MG63 (cell line): ENCODE measurements around the gene PCDHGA9. TPM values are rescaled to one million over a fixed set of nuclear protein-coding genes. Genes with fewer than 3 reads are reported as not detected.
"Not testable (repeated sequence)": the region's sequence is repeated elsewhere in the genome, so short reads cannot be mapped to it uniquely, and the experiment has no call there.

Experiments
- DNase-seq: peaks from one replicate; pipeline ENCODE4 v3.0.0-alpha.2; 2020
- H3K27me3 ChIP-seq: fragments of 250-450 bp; sonication (Bioruptor Pico); 2 replicates; pipeline ENCODE4 v1.5.1; 2020; ENCODE audit warnings: mild to moderate bottlenecking, moderate library complexity
- H3K36me3 ChIP-seq: fragments of 250-450 bp; sonication (Bioruptor Pico); 2 replicates; pipeline ENCODE4 v1.5.1; 2020; ENCODE audit warnings: mild to moderate bottlenecking, moderate library complexity
- H3K4me3 ChIP-seq: fragments of 250-450 bp; sonication (Bioruptor Pico); 2 replicates; pipeline ENCODE4 v1.5.1; 2020; ENCODE audit warnings: mild to moderate bottlenecking, moderate library complexity
- H3K9me3 ChIP-seq: fragments of 250-450 bp; sonication (Bioruptor Pico); 2 replicates; pipeline ENCODE4 v1.5.1; 2020; ENCODE audit warnings: mild to moderate bottlenecking, moderate library complexity
- total RNA-seq: library from RNA; depleted of rRNA; stranded (reverse); fragments of >200 nt; shearing (Covaris generic); gene quantifications from 2 replicates; pipeline ENCODE4 v1.2.3, GENCODE V29; 2014; ENCODE audit warnings: low replicate concordance

Gene PCDHGA9
- total RNA-seq, 1 experiment from 2014 or later: not detected

DNA sequence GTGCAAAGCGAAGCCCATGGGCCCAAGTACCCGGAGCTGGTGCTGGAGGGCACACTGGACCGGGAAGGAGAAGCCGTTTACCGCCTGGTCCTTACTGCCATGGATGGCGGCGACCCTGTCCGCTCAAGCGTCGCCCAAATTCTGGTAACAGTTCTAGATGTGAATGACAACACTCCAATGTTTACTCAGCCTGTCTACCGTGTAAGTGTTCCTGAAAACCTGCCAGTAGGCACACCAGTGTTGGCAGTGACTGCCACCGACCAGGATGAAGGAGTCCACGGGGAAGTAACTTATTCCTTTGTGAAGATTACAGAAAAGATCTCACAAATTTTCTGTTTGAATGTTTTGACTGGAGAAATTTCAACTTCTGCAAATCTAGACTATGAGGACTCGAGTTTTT is 28.0 kb upstream of the PCDHGA9 start:
- no peak overlapping the region for H3K4me3 ChIP-seq
- no peaks in the 10 kb centered on the region for H3K27me3 ChIP-seq
- H3K9me3 ChIP-seq: peaks cover 42% of the 10 kb centered on the region
- DNase-seq: no peak
- H3K36me3 ChIP-seq: no peaks in the 10 kb centered on the region; the same call in 1 of the 2 replicates

DNA sequence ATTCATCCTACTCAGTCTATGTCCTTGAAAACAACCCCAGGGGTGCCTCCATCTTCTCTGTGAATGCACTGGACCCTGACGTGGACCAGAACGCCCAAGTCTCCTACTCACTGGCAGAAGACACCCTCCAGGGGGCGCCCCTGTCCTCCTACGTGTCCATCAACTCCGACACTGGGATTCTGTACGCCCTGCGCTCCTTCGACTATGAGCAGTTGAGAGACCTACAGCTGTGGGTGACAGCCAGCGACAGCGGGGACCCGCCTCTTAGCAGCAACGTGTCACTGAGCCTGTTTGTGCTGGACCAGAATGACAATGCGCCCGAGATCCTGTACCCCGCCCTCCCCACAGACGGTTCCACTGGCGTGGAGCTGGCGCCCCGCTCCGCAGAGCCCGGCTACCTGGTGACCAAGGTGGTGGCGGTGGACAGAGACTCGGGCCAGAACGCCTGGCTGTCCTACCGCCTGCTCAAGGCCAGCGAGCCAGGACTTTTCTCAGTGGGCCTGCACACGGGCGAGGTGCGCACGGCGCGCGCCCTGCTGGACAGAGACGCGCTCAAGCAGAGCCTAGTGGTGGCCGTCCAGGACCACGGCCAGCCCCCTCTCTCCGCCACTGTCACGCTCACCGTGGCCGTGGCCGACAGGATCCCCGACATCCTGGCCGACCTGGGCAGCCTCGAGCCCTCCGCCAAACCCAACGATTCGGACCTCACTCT is 27.0 kb upstream of the PCDHGA9 start:
- H3K4me3 ChIP-seq, DNase-seq, H3K36me3 ChIP-seq, H3K27me3 ChIP-seq: not testable (repeated sequence)
- peaks cover 41% of the 10 kb centered on the region for H3K9me3 ChIP-seq

DNA sequence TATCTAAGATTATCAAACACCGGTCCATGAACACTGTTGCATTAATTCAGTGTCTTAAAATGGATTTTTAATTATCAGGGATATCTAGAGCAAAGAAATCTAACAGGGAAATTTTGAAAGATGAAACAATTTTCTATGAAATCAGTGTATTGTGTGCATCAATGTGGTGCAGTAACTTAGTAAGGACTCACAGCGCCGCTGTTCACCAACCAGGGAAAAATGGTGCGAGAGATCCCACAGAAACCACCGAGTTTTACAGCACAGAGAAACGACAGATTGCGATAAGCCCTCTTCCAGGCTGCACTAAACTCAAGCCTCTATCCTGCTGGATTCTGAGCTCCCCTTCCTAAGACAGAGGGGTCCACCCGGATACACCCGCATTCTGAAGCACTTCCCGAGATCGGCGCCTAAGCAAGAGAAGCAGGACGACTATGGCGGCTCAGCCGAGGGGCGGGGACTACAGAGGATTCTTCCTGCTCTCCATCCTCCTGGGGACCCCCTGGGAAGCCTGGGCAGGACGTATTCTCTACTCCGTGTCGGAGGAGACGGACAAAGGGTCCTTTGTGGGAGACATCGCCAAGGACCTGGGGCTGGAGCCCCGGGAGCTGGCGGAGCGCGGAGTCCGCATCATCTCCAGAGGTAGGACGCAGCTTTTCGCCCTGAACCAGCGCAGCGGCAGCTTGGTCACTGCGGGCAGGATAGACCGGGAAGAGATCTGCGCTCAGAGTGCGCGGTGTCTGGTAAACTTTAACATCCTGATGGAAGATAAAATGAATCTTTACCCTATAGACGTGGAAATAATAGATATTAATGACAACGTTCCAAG is 19.9 kb upstream of the PCDHGA9 start, which contains the start of gene PCDHGA7:
Gene PCDHGA7 (plus strand): TSS at position 274 of the 826 bp plus-strand sequence. CDS start 158 bp downstream, at position 432.
- Histone ChIP-seq H3K9me3 (peaks cover 9% of the 10 kb centered on the region), H3K36me3 (no peaks in the 10 kb centered on the region), H3K4me3 (no peak within 1 kb of the TSS), H3K27me3 (no peaks in the 10 kb centered on the region)
- no peak for DNase-seq

GRCh38 chr5:141383345-141383744 is 19.2 kb upstream of the PCDHGA9 start:
- DNase-seq: no peak
- H3K27me3 ChIP-seq: no peaks in the 10 kb centered on the region
- no peak overlapping the region for H3K4me3 ChIP-seq
- H3K36me3 ChIP-seq: no peaks in the 10 kb centered on the region
- peaks cover 9% of the 10 kb centered on the region for H3K9me3 ChIP-seq

GRCh38 chr5:141384471-141385267 is 17.9 kb upstream of the PCDHGA9 start:
- Histone ChIP-seq H3K9me3 (peaks cover 11% of the 10 kb centered on the region), H3K4me3 (no peak overlapping the region), H3K36me3 (no peaks in the 10 kb centered on the region), H3K27me3 (no peaks in the 10 kb centered on the region)
- DNase-seq: no peak

DNA sequence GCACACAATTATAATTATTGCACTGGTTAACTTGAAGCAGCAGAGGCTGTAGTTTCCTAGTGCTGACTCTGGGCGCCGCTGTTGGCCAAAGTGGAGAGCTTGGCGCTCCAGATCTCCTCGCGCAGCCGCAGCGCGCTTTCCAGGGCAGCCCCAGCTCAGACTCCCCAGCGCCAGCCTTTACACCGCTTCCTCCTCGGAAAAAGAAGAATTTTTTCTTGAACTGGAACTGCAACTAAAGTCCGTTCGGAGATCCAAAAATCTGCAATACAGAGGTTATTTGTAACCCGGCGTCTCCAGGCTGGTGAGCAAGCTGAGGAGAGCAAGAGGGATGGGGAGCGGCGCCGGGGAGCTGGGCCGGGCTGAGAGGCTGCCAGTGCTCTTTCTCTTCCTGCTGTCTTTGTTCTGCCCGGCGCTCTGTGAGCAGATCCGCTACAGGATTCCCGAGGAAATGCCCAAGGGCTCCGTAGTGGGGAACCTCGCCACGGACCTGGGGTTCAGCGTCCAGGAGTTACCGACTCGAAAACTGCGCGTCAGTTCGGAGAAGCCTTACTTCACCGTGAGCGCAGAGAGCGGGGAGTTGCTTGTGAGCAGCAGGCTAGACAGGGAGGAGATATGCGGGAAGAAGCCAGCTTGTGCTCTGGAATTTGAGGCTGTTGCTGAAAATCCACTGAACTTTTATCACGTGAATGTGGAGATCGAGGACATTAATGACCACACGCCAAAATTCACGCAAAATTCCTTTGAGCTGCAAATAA is 14.8 kb upstream of the PCDHGA9 start, which contains the start of gene PCDHGB4:
Gene PCDHGB4 (plus strand): TSS at position 142 of the 755 bp plus-strand sequence. CDS start 187 bp downstream, at position 329.
- DNase-seq, H3K36me3 ChIP-seq, H3K4me3 ChIP-seq, H3K27me3 ChIP-seq: not testable (repeated sequence)
- peaks cover 11% of the 10 kb centered on the region for H3K9me3 ChIP-seq

DNA sequence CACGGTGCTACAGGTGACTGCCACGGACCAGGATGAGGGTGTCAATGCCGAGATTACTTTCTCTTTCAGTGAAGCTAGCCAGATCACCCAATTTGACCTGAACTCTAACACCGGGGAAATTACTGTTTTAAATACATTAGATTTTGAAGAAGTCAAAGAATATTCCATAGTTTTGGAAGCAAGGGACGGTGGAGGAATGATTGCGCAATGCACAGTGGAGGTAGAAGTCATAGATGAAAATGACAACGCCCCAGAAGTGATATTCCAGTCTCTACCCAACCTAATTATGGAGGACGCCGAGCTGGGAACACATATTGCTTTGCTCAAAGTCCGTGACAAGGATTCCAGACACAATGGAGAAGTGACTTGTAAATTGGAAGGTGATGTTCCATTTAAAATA is 13.9 kb upstream of the PCDHGA9 start:
- no peaks in the 10 kb centered on the region for H3K36me3 ChIP-seq
- H3K4me3 ChIP-seq: no peak overlapping the region
- H3K27me3 ChIP-seq: no peaks in the 10 kb centered on the region
- H3K9me3 ChIP-seq: peaks cover 11% of the 10 kb centered on the region
- DNase-seq: no peak

GRCh38 chr5:141389153-141390042 is 13.2 kb upstream of the PCDHGA9 start:
- H3K9me3 ChIP-seq: peaks cover 11% of the 10 kb centered on the region

DNA sequence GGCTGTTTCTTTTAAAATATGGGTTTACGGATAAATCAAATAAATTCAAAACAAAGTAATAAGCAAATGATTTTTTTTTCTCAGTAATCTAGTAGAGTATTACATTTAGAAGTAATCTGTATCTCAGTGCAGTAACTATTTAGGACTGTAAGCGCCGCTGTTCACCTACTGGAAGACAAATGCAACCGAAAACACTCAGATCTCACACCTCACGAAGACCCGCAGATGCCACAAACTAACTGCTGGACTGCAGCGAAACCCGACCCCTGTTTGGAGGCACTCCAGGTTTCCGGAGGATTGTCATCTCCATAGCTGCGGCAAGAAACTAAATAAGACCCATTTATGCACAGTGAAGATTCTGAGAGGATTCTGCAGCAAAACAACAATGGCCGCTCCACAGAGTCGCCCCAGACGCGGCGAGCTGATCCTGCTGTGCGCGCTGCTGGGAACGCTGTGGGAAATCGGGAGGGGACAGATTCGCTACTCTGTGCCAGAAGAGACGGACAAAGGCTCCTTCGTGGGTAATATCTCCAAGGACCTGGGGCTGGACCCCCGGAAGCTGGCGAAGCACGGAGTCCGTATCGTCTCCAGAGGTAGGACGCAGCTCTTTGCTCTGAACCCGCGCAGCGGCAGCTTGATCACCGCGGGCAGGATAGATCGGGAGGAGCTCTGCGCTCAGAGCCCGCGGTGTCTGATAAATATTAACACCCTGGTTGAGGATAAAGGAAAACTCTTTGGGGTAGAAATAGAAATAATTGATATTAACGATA is 10.0 kb upstream of the PCDHGA9 start, which contains the start of gene PCDHGA8:
Gene PCDHGA8 (plus strand): TSS at position 205 of the 770 bp plus-strand sequence. CDS start 181 bp downstream, at position 386.
- Histone ChIP-seq H3K27me3 (no peaks in the 10 kb centered on the region), H3K36me3 (no peaks in the 10 kb centered on the region), H3K4me3 (no peak within 1 kb of the TSS), H3K9me3 (peaks cover 9% of the 10 kb centered on the region)
- DNase-seq: no peak

More at GRCh38 chr5:141389153-141390042, 13.2 kb upstream of the PCDHGA9 start:
- no peak for DNase-seq
- Histone ChIP-seq H3K4me3 (no peak overlapping the region), H3K36me3 (no peaks in the 10 kb centered on the region), H3K27me3 (no peaks in the 10 kb centered on the region)

GRCh38 chr5:141393267-141393666 is 9.3 kb upstream of the PCDHGA9 start:
- Histone ChIP-seq H3K4me3 (no peak overlapping the region), H3K27me3 (no peaks in the 10 kb centered on the region), H3K9me3 (peaks cover 9% of the 10 kb centered on the region), H3K36me3 (no peaks in the 10 kb centered on the region)
- no peak for DNase-seq

DNA sequence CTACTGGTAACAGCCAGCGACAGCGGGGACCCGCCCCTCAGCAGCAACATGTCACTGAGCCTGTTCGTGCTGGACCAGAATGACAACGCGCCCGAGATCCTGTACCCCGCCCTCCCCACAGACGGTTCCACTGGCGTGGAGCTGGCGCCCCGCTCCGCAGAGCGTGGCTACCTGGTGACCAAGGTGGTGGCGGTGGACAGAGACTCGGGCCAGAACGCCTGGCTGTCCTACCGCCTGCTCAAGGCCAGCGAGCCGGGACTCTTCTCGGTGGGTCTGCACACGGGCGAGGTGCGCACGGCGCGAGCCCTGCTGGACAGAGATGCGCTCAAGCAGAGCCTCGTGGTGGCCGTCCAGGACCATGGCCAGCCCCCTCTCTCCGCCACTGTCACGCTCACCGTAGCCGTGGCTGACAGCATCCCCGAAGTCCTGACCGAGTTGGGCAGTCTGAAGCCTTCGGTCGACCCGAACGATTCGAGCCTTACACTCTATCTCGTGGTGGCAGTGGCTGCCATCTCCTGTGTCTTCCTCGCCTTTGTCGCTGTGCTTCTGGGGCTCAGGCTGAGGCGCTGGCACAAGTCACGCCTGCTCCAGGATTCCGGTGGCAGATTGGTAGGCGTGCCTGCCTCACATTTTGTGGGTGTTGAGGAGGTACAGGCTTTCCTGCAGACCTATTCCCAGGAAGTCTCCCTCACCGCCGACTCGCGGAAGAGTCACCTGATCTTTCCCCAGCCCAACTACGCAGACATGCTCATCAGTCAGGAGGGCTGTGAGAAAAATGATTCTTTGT is 8.0 kb upstream of the PCDHGA9 start:
- not testable (repeated sequence) for H3K27me3 ChIP-seq, H3K4me3 ChIP-seq, H3K36me3 ChIP-seq, DNase-seq
- peaks cover 12% of the 10 kb centered on the region for H3K9me3 ChIP-seq

GRCh38 chr5:141397756-141398551 is 4.6 kb upstream of the PCDHGA9 start, which contains the start of gene PCDHGB5:
Gene PCDHGB5, plus strand, starts transcription at chr5:141397947. Its CDS starts 181 bp downstream, at chr5:141398128.
- not testable (repeated sequence) for DNase-seq, H3K27me3 ChIP-seq, H3K9me3 ChIP-seq, H3K4me3 ChIP-seq, H3K36me3 ChIP-seq

DNA sequence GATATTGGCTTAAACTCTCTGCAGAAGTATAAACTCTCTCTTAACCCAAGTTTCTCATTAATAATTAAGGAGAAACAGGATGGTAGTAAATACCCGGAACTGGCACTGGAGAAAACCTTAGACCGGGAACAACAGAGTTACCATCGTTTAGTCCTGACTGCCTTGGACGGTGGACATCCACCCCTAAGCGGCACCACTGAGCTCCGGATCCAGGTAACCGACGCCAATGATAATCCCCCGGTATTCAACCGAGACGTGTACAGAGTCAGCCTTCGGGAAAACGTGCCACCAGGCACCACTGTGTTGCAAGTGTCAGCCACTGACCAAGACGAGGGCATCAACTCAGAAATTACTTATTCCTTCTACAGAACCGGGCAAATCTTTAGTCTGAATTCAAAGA is 4.0 kb upstream of the PCDHGA9 start:
- H3K9me3 ChIP-seq: peaks cover 9% of the 10 kb centered on the region
- no peak overlapping the region for H3K4me3 ChIP-seq
- H3K36me3 ChIP-seq: no peaks in the 10 kb centered on the region
- DNase-seq: no peak
- no peaks in the 10 kb centered on the region for H3K27me3 ChIP-seq
